ENCODE data around the gene EPAS1.

EPAS1 gene

GRCh38 chr2:46259777-46260168 is 37.4 kb upstream of the EPAS1 start:
- no peak overlapping the region for H3K4me3 ChIP-seq (ENCODE audit: low read length in 2 of 2)
- H3K36me3 ChIP-seq (ENCODE audit: control insufficient read depth in 2 of 2, insufficient read depth in 2 of 2, low read length in 2 of 2): no peaks in the 10 kb centered on the region
- H3K9me3 ChIP-seq (ENCODE audit: control insufficient read depth in 2 of 2, low read length in 2 of 2): no peaks in the 10 kb centered on the region
- H3K4me1 ChIP-seq (ENCODE audit: control insufficient read depth in 2 of 2, insufficient read depth in 2 of 2, low read length in 2 of 2): peaks cover 0 to 3% of the 10 kb centered on the region in 2 donors
- no peak overlapping the region for H3K27ac ChIP-seq (ENCODE audit: low read depth in 2 of 2, low read length in 2 of 2)
- no peaks in the 10 kb centered on the region for H3K27me3 ChIP-seq (ENCODE audit: control insufficient read depth in 2 of 2, insufficient read depth in 2 of 2, low read length in 2 of 2)
- no peak overlapping the region for H3K9ac ChIP-seq (ENCODE audit: low read depth in 1 of 2, low read length in 2 of 2)

GRCh38 chr2:46260305-46260704 is 36.9 kb upstream of the EPAS1 start:
- Histone ChIP-seq H3K9me3 (ENCODE audit: control insufficient read depth in 2 of 2, low read length in 2 of 2) (no peaks in the 10 kb centered on the region), H3K27ac (ENCODE audit: low read depth in 2 of 2, low read length in 2 of 2) (no peak overlapping the region), H3K4me3 (ENCODE audit: low read length in 2 of 2) (no peak overlapping the region), H3K36me3 (ENCODE audit: control insufficient read depth in 2 of 2, insufficient read depth in 2 of 2, low read length in 2 of 2) (no peaks in the 10 kb centered on the region), H3K9ac (ENCODE audit: low read depth in 1 of 2, low read length in 2 of 2) (no peak overlapping the region), H3K4me1 (ENCODE audit: control insufficient read depth in 2 of 2, insufficient read depth in 2 of 2, low read length in 2 of 2) (peaks cover 0 to 3% of the 10 kb centered on the region in 2 donors), H3K27me3 (ENCODE audit: control insufficient read depth in 2 of 2, insufficient read depth in 2 of 2, low read length in 2 of 2) (no peaks in the 10 kb centered on the region)

DNA sequence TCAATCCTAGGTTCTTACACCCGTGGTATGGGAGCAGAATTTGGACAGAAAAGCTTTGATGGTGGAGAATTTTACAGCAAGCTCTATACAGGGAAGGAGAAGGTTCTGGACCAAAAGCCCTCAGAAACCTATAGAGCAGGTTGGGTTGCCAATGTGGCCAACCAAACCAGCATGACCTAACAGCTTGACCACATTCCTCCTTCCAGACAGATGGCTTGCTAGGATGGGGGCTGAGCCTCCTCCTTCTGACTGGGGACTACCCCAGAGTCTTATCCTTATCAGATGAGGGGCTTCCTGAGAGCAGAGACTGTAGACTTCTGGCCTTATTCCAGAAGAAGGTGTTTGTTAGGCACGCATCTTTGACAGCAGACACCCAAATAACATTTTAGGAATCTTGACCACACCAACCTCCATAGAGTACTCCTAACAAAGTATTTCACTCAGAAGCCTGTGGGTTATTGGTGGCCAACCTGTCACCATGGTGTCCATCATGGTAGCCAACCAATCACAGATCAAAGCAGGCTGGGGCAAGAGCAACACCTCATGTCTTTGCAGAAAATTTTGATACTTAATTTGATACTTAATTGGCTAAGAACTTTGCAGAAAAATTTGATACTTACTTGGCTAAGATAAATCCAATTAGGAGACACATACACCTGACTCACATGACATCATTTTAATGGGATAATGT is 34.8 kb upstream of the EPAS1 start:
- Histone ChIP-seq H3K27me3 (ENCODE audit: control insufficient read depth in 2 of 2, insufficient read depth in 2 of 2, low read length in 2 of 2) (no peaks in the 10 kb centered on the region), H3K27ac (ENCODE audit: low read depth in 2 of 2, low read length in 2 of 2) (no peak overlapping the region), H3K9me3 (ENCODE audit: control insufficient read depth in 2 of 2, low read length in 2 of 2) (no peaks in the 10 kb centered on the region), H3K9ac (ENCODE audit: low read depth in 1 of 2, low read length in 2 of 2) (no peak overlapping the region), H3K4me1 (ENCODE audit: control insufficient read depth in 2 of 2, insufficient read depth in 2 of 2, low read length in 2 of 2) (peaks cover 0 to 3% of the 10 kb centered on the region in 2 donors), H3K4me3 (ENCODE audit: low read length in 2 of 2) (no peak overlapping the region), H3K36me3 (ENCODE audit: control insufficient read depth in 2 of 2, insufficient read depth in 2 of 2, low read length in 2 of 2) (no peaks in the 10 kb centered on the region)

- Histone ChIP-seq H3K9ac (ENCODE audit: low read depth in 1 of 2, low read length in 2 of 2) (no peak overlapping the region), H3K36me3 (ENCODE audit: control insufficient read depth in 2 of 2, insufficient read depth in 2 of 2, low read length in 2 of 2) (no peaks in the 10 kb centered on the region), H3K27ac (ENCODE audit: low read depth in 2 of 2, low read length in 2 of 2) (no peak overlapping the region), H3K27me3 (ENCODE audit: control insufficient read depth in 2 of 2, insufficient read depth in 2 of 2, low read length in 2 of 2) (no peaks in the 10 kb centered on the region), H3K4me3 (ENCODE audit: low read length in 2 of 2) (no peak overlapping the region), H3K9me3 (ENCODE audit: control insufficient read depth in 2 of 2, low read length in 2 of 2) (no peaks in the 10 kb centered on the region), H3K4me1 (ENCODE audit: control insufficient read depth in 2 of 2, insufficient read depth in 2 of 2, low read length in 2 of 2) (peaks cover 0 to 3% of the 10 kb centered on the region in 2 donors)
These were observed 33.9 kb upstream of the EPAS1 start for GRCh38 chr2:46263347-46263746.

DNA sequence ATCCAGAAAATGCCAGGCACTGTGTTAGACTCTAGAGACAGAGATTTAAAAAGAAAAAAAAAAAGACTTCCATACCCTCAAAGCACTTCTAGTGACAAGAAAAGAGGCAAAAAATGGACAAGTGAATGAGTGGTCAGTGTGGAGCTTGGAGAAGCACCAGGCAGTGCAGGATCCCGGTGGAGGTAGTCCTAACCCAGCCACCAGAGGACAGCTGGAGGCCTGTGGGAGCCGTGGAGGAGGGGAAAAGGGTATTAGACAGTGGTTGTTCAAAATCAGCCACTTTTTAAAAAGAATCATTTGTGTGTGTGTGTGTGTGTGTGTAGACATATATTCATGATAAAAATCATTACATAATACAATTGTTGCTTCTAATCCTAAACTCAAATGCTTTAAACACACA is 32.8 kb upstream of the EPAS1 start:
- no peaks in the 10 kb centered on the region for H3K9me3 ChIP-seq (ENCODE audit: control insufficient read depth in 2 of 2, low read length in 2 of 2)
- no peak overlapping the region for H3K9ac ChIP-seq (ENCODE audit: low read depth in 1 of 2, low read length in 2 of 2)

GRCh38 chr2:46266134-46266533 is 31.1 kb upstream of the EPAS1 start:
- Histone ChIP-seq H3K4me1 (ENCODE audit: control insufficient read depth in 2 of 2, insufficient read depth in 2 of 2, low read length in 2 of 2) (no peaks in the 10 kb centered on the region), H3K36me3 (ENCODE audit: control insufficient read depth in 2 of 2, insufficient read depth in 2 of 2, low read length in 2 of 2) (no peaks in the 10 kb centered on the region), H3K27me3 (ENCODE audit: control insufficient read depth in 2 of 2, insufficient read depth in 2 of 2, low read length in 2 of 2) (no peaks in the 10 kb centered on the region), H3K9ac (ENCODE audit: low read depth in 1 of 2, low read length in 2 of 2) (no peak overlapping the region), H3K4me3 (ENCODE audit: low read length in 2 of 2) (no peak overlapping the region), H3K27ac (ENCODE audit: low read depth in 2 of 2, low read length in 2 of 2) (no peak overlapping the region), H3K9me3 (ENCODE audit: control insufficient read depth in 2 of 2, low read length in 2 of 2) (no peaks in the 10 kb centered on the region)

More for the DNA sequence above, 32.8 kb upstream of the EPAS1 start:
- Histone ChIP-seq H3K27ac (ENCODE audit: low read depth in 2 of 2, low read length in 2 of 2) (no peak overlapping the region), H3K27me3 (ENCODE audit: control insufficient read depth in 2 of 2, insufficient read depth in 2 of 2, low read length in 2 of 2) (no peaks in the 10 kb centered on the region), H3K4me3 (ENCODE audit: low read length in 2 of 2) (no peak overlapping the region), H3K4me1 (ENCODE audit: control insufficient read depth in 2 of 2, insufficient read depth in 2 of 2, low read length in 2 of 2) (peaks cover 0 to 1% of the 10 kb centered on the region in 2 donors), H3K36me3 (ENCODE audit: control insufficient read depth in 2 of 2, insufficient read depth in 2 of 2, low read length in 2 of 2) (no peaks in the 10 kb centered on the region)

GRCh38 chr2:46267616-46268015 is 29.6 kb upstream of the EPAS1 start:
- Histone ChIP-seq H3K9me3 (ENCODE audit: control insufficient read depth in 2 of 2, low read length in 2 of 2) (no peaks in the 10 kb centered on the region), H3K9ac (ENCODE audit: low read depth in 1 of 2, low read length in 2 of 2) (no peak overlapping the region), H3K36me3 (ENCODE audit: control insufficient read depth in 2 of 2, insufficient read depth in 2 of 2, low read length in 2 of 2) (no peaks in the 10 kb centered on the region), H3K4me3 (ENCODE audit: low read length in 2 of 2) (no peak overlapping the region), H3K27ac (ENCODE audit: low read depth in 2 of 2, low read length in 2 of 2) (no peak overlapping the region), H3K4me1 (ENCODE audit: control insufficient read depth in 2 of 2, insufficient read depth in 2 of 2, low read length in 2 of 2) (no peaks in the 10 kb centered on the region), H3K27me3 (ENCODE audit: control insufficient read depth in 2 of 2, insufficient read depth in 2 of 2, low read length in 2 of 2) (no peaks in the 10 kb centered on the region)

DNA sequence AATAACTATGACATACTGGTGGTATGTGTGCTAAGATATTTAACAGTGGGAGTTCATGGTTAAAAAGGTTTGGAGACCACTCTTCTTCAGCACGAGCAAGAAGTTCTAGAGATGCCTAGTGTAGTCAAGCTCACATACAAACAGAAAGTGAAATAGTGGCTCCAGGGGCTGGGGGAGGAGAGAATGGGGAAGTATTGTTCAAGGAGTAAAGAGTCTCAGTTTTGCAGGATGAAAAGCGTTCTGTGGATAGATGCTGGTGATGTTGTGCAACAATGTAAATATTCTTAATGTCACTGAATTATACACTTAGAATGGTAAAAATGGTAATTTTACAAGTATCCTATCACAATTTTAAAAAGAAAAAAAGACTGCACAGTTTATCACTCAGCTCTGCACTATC is 29.0 kb upstream of the EPAS1 start:
- Histone ChIP-seq H3K9ac (ENCODE audit: low read depth in 1 of 2, low read length in 2 of 2) (no peak overlapping the region), H3K27ac (ENCODE audit: low read depth in 2 of 2, low read length in 2 of 2) (no peak overlapping the region), H3K36me3 (ENCODE audit: control insufficient read depth in 2 of 2, insufficient read depth in 2 of 2, low read length in 2 of 2) (no peaks in the 10 kb centered on the region), H3K4me1 (ENCODE audit: control insufficient read depth in 2 of 2, insufficient read depth in 2 of 2, low read length in 2 of 2) (no peaks in the 10 kb centered on the region), H3K27me3 (ENCODE audit: control insufficient read depth in 2 of 2, insufficient read depth in 2 of 2, low read length in 2 of 2) (no peaks in the 10 kb centered on the region), H3K9me3 (ENCODE audit: control insufficient read depth in 2 of 2, low read length in 2 of 2) (no peaks in the 10 kb centered on the region), H3K4me3 (ENCODE audit: low read length in 2 of 2) (no peak overlapping the region)

GRCh38 chr2:46269001-46269400 is 28.2 kb upstream of the EPAS1 start:
- no peaks in the 10 kb centered on the region for H3K9me3 ChIP-seq (ENCODE audit: control insufficient read depth in 2 of 2, low read length in 2 of 2)
- no peaks in the 10 kb centered on the region for H3K36me3 ChIP-seq (ENCODE audit: control insufficient read depth in 2 of 2, insufficient read depth in 2 of 2, low read length in 2 of 2)
- H3K9ac ChIP-seq (ENCODE audit: low read depth in 1 of 2, low read length in 2 of 2): no peak overlapping the region
- no peaks in the 10 kb centered on the region for H3K27me3 ChIP-seq (ENCODE audit: control insufficient read depth in 2 of 2, insufficient read depth in 2 of 2, low read length in 2 of 2)
- H3K27ac ChIP-seq (ENCODE audit: low read depth in 2 of 2, low read length in 2 of 2): no peak overlapping the region
- no peaks in the 10 kb centered on the region for H3K4me1 ChIP-seq (ENCODE audit: control insufficient read depth in 2 of 2, insufficient read depth in 2 of 2, low read length in 2 of 2)
- no peak overlapping the region for H3K4me3 ChIP-seq (ENCODE audit: low read length in 2 of 2)

DNA sequence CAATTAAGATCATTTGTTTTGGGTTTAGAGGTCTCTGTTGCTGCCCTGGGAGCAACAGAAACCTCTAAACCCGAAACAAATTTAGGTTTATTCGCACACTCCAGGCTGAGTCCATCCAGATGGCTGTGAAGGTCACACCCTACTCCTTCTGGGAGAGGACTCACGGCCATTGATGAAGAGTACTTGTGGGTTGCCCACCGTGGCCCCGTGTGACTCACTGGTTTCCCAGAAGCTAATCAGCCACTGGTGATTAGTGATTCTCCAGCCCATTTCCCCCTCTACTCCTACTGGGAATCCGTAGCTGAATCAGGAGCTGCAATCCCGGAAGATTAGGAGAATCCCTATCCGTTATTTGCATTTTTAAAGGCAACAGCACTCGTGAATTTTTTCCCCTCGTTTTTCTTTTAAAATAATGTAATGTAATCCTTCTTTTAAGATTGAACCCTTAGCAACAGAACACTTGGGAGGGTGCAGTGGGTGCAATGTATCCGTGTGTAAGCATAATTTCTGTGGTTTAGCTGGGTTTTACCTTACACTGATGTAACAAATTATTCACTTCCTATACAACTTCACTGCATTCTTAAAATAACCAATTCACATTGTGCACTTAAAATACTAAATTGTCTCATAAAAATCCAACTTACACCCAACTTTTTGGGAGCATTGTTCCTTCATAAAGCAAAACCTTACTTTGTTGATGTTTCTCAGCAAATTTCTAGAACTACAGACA is 27.5 kb upstream of the EPAS1 start:
- Histone ChIP-seq H3K4me1 (ENCODE audit: control insufficient read depth in 2 of 2, insufficient read depth in 2 of 2, low read length in 2 of 2) (no peaks in the 10 kb centered on the region), H3K4me3 (ENCODE audit: low read length in 2 of 2) (no peak overlapping the region), H3K9ac (ENCODE audit: low read depth in 1 of 2, low read length in 2 of 2) (no peak overlapping the region), H3K9me3 (ENCODE audit: control insufficient read depth in 2 of 2, low read length in 2 of 2) (no peaks in the 10 kb centered on the region), H3K27ac (ENCODE audit: low read depth in 2 of 2, low read length in 2 of 2) (no peak overlapping the region), H3K27me3 (ENCODE audit: control insufficient read depth in 2 of 2, insufficient read depth in 2 of 2, low read length in 2 of 2) (no peaks in the 10 kb centered on the region), H3K36me3 (ENCODE audit: control insufficient read depth in 2 of 2, insufficient read depth in 2 of 2, low read length in 2 of 2) (no peaks in the 10 kb centered on the region)
